GM19397 (cell line): ENCODE data around the gene MDGA2.

Experiments
- ATAC-seq: cut with Tn5 transposase; IDR thresholded peaks from one replicate; pipeline ENCODE4 v1.9.1; 2021; ENCODE audit warnings: mild to moderate bottlenecking, moderate library complexity; ENCODE audit not compliant: unreplicated experiment

Gene MDGA2

DNA sequence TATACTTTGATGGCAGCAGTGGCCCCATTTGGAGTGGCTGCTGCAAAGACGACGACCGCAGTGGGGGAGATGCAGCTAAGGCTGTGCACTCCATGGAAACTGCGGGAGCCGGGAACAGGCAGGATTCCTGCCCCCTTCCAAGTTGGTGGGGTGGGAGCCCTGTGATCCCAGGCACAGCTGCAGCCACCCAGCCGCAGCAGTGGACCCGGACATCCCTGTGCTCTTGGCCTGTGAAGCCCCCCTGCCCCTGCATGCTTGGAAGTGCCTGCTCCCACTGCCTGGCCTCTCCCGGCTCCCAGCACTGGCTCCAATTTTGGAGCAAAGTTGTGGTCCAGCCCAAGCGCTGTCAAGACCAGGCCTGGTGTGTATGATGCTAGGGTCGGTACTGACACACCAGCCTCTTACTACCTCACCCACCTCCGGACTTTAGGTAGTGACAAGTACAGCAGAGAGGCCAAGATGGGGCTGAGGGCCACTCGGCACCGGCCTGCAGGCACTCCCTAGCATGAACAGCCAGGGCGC, 521.1 kb downstream of the MDGA2 start:
- no peak for ATAC-seq

GRCh38 chr14:47153746-47154145, 521.7 kb downstream of the MDGA2 start:
- no peak for ATAC-seq

DNA sequence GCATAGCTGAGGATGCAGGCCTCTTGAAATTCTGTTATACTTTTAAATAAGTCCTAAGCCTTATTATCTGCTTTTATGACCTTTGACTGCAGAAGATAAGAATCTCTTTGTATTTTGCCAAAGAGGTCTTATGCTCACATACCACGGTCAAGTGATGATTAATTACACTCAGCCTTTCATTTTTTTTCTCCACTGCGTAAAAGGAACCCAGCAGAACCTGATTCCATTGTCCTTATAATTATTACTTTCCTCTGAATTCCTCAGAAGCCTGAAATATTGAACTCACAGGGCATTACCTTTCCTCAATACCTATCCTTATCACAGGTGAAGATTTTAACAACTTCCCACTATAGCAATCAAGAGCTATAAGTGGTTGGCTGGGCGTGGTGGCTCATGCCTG, 525.1 kb downstream of the MDGA2 start:
- ATAC-seq = no peak

DNA sequence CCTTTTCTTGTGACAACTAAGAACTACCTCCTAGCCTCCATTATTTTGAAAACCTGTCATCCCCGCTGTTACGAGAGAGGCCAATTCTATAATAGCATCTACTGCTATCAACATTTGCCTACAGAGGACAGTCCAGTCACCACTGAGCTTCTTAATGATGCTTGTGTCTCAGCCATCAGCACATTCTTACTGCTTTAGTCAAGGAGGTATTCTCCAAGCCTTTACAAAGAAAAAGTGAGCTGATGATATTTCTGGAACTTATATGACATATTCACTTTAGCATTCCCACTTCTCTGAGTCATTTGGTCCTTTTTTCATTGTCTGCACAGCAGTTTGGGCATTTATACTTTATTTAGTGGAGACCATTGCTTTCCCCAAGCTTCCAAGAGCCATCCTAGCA, 526.1 kb downstream of the MDGA2 start:
- no peak for ATAC-seq

GRCh38 chr14:47148686-47149085, 526.7 kb downstream of the MDGA2 start:
- no peak for ATAC-seq

DNA sequence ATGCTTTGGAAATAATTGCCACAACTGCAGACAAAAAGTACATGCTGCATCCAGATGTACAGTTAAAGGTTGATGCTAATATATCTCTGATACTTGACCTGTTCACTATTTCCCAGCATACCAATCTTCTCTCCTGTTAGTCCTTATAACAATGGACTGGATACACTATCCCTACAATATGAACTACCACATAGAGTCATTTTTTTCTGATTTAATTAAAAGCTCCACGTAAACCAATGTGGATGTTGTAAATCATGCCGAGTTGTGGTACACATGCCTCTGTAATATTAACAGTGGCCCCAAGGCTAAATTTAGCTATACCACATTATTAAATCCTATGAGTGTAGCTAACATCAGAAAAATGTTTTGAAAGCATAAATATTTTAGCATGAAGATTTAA, 554.8 kb downstream of the MDGA2 start:
- no peak for ATAC-seq

GRCh38 chr14:47103771-47104170, 571.6 kb downstream of the MDGA2 start:
- no peak for ATAC-seq

DNA sequence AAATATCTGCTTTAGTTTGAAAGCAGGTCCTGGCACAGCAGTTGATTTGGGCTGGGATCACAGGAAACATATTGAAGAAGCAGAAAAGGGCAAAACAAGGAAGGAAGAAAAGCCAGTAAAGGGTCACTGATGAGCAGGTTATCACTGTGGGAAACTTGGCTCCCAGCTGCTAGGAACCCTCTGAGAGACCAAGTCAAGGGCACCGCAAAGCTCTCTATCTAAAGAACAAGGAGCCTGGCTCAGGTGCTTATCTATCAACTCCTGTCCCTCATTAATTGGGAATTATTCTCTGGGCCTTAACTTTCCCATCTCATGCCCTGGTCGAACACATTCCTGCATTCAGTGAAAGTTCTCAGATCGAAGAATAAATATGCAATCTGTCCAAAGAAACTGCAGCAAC, 572.9 kb downstream of the MDGA2 start:
- ATAC-seq = no peak

DNA sequence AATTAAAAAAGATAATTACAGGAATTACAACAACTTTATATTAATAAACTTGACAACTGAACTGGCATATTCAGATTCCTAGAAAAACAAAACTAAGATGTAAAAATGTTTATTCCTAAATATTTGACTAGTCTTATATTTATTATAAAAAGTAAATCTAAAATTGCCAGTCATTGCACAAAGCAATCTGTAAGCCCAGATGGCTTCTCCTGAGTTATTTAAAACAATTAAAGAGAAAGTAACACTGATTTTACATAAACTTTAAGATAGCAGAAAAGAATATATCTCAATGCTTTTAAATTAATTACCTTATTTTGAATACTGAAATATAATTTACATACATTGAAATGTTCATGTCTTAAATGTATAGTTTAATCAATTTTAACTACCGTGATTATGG, 589.7 kb downstream of the MDGA2 start:
- ATAC-seq = no peak

DNA sequence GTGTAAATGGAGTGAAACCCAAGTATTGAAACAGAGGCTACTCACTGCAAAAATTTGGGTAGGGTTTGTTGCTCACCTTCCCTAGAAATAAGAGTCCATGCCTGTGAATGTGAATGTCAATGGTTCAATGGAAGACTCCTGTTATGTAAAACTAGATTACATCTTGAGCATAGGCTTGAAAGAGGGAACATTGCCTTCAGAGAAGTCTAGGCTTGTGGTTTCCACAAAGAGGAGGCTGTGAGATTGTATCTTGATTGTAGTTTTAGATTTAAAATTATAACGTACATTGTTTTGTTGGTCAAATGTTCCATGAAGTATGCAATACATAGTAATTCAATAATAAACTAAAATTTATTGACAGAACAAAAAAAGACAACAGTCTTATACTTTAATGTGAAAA, 610.1 kb downstream of the MDGA2 start:
- no peak for ATAC-seq

DNA sequence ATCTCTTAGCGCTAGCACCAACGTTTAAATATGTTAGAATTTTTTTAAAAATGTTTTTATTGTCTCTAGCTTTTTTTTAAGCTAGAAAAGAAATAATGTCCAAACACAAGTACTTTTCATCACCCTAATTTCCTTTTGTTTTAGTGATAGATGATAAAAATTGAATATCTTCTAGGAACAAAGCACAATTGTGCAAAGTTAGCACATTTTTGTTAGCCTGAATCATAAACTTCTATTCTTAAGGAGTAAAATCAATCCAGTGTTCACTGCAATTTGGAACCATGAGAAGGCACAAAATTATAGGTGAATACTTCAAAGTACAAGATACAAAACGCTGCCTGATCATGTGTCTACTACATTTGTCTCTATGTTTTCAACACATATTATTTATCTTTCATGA, 615.4 kb downstream of the MDGA2 start:
- no peak for ATAC-seq

DNA sequence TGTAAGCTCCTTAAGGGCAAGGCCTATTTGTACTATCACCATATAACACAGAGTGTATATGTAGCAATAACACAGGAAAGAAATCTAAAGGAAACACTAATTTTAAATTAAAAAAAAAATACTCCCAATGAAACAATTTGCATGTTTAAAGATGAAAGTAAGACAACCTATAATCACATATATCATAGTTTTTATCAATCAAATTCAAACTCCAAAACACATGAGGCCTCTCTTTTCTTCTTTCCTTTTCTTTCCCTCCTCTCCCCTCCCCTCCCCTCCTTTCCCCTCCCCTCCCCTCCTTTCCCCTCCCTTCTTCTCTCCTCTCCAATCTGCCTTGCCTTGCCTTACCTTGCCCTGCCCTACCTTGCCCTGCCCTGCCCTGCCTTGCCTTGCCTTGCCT, 618.0 kb downstream of the MDGA2 start:
- no peak for ATAC-seq

GRCh38 chr14:47044841-47045240, 630.6 kb downstream of the MDGA2 start:
- no peak for ATAC-seq

GRCh38 chr14:47040550-47040949, 634.9 kb downstream of the MDGA2 start:
- ATAC-seq = no peak

DNA sequence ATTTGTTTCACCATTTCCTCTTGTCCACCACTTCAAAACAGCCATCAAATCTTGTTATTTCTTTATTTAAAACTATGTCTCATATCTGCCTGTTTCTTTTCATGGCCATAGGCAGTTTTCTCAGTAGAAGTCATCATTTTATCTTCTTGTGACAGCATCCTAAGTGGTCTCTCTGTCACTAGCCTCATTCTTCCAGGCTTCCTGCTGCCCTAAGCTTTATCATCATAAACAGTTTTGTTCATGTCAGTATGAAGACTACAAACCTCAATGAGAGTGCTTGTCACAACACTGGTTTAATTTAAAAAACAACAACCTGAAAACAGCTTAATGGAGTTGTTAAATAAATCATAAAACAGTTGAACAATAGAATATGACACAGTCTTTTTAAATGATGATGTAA, 636.1 kb downstream of the MDGA2 start:
- ATAC-seq = no peak

- no peak for ATAC-seq
Observed at GRCh38 chr14:47022721-47023120, 652.7 kb downstream of the MDGA2 start.

GRCh38 chr14:47020500-47020899, 654.9 kb downstream of the MDGA2 start:
- ATAC-seq = no peak

DNA sequence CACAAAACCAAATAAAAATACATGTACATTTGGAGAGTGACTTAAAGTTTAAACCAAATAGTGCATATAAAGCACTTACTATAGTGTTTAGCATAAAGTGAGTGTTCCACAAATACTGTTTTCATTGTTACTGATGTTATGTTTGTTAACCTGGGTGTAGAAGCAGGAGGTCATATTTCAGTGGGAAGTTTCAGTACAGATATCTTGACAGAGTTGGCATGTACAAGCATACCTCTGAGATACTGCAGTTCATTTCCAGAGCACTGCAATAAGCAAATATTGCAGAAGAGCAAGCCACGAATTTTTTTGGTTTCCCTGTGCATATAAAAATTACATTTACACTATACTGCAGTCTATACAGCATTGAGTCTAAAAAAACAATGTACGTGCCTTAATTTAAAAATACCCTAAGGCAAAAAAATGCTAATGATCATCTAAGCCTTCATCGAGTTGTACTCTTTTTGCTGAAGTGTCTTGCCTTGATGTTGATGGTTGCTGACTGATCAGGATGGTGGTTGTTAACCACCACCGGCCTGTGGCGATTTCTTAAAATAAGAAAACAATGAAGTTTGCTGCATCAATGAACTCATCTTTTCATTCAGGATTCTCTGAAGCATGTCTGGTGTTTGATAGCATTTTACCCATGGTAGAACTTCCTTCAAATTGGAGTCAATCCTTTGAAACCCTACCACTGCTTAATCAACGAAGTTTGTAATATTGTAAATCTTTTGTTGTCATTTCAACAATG, 662.7 kb downstream of the MDGA2 start:
- no peak for ATAC-seq

GRCh38 chr14:47009615-47010014, 665.8 kb downstream of the MDGA2 start:
- no peak for ATAC-seq

DNA sequence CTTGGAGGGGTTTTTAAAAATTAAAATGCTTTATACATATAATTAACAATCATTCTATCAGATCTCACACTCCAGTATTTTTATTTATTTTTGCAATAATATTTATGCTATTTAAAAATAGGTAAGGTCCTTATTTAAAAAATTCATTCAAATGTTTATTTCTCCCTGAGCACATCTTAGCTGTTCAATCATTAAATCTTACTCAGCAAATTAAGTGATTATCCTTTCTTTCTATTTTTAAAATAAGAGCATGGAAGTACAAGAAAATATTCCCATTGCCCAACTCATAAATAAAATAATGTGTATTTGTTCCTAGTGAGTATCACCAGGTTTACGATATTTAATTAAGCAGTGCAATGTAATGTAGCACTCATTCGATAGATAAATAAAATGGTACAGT, 666.7 kb downstream of the MDGA2 start:
- ATAC-seq = no peak

DNA sequence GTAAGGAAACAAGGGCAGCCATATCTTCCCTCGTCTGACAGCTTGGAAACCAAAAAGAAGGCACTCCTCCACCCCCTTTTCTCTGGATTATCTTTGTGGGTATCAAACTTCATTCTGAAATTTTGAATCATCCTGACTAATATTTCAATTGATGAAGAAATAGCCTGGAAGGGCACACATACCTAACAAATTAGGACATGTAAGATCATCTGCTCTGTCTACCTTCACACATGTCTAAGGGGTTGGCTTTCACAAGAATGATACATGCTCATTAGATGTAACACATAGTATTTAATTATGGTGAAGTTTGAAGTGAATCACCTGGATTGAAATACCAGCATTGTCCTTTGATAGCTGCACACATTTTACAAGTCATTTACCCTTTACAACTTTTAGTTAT, 675.7 kb downstream of the MDGA2 start:
- ATAC-seq = no peak

GRCh38 chr14:46989566-46989965, 685.8 kb downstream of the MDGA2 start:
- ATAC-seq = no peak

DNA sequence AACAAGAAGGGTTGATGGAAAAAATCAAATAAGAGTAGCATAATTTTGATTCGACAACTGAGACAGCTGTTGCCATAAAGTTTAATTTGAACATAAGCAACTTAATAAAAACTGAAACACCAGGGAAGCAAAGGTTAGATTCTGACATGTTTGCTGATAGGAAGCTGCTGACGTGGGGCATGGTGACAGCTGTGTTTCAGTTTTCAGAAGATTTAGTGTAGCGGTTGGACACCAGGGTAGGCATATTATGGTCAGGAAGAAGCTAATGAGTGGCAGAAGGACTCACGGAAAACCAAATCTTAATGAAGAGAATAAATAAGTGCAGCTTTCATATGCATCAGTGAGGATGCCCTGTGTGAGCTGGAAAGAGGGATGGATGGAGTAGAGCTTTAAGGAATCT, 687.1 kb downstream of the MDGA2 start:
- no peak for ATAC-seq
